ENCODE data around the gene SNRK.

Gene SNRK

DNA sequence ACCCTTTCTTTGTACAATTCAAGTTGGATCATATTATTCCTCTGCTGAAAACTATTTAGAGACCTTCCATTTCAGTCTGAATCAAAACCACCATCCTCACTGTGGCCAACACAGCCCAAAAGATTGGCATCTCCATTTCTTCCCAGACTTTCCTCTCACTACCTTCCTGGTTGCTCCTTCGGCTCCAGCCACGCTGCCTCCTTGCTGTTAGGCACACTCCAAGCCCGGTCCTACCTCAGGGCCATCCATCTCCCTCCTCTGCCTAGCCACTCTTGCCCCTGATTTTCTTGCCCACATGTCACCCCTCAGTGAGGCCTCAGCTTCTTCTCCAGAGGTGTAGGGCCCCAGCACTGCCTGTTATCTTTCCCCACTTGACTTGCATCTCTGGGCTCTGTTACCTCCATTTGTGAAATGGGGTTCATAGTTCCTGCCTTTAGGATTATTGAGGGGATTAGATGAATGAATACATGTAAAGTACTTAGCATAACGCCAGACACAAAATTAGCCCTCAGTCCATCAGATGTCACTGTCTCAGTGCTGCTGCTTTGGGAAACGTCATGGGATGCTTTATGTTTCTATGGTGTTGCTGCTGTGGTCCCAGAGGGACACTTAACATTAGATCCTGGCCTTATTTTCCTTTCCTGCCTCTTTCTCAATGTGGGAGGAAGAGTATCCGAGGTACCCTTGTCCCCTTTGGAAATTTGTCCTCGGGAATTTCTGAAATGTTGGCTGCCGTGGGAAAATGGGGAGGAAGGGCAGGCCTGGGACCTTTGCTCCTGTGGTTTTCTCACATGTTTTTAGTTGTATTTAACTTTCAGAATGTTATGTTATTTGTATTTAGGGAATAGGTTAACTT, 31.3 kb downstream of the SNRK start:
- no peak for DNase-seq

DNA sequence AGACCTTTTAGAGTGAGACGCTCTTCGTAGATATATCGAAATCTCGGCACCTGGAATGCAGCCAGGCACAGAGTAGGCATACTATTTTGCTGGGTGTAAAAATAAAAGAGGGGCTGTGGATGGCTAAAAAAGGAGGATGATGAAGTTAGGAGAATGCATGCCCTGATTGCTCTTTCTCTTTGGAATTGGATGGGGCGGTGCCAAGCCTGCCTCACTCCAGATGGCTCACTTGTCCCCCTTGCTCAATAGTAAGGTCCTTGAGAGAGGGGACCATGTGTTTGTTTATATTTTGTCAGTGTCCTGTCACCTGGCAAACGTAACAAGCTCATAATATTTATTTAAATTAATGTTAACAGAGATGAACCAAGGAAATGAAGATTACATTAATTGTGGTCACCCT, 33.0 kb downstream of the SNRK start:
- no peak for DNase-seq

DNA sequence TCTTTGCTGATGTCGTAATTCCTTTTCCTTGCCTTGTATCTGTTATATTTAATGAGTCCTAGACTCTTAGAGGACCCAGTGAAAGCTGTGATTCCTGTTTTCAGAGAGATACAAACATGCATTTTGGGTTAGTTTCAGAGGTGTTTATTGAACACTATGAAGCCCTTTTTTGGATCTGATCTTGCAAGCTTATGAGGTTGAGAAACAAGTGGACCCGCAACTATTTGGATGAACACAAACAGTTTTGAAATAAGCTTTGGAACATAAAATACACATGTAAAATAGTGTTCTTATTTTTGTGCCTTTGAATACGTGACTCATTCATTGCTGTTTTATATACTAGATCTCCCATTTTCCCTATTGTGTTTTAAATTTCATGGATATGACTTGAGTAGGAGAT, 33.5 kb downstream of the SNRK start:
- no peak for DNase-seq

DNA sequence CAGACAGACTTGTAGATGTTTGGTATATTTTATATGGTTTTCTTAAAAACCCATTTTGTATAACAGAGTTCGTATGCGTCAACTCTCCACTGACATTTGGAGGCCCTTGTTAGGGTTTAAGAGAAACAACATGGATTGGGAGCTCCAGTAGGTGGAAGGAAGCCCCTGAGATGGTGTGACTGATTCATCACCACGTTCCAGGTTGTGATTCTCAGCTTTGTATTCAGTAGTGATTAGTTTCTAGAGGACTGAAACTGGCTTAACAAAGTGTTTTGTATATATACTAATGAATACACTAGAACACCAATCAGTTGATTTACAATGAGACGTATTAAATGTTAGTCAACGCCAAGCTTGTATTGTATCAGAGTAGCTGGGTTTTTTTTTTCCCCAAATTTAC, 33.9 kb downstream of the SNRK start:
- no peak for DNase-seq

DNA sequence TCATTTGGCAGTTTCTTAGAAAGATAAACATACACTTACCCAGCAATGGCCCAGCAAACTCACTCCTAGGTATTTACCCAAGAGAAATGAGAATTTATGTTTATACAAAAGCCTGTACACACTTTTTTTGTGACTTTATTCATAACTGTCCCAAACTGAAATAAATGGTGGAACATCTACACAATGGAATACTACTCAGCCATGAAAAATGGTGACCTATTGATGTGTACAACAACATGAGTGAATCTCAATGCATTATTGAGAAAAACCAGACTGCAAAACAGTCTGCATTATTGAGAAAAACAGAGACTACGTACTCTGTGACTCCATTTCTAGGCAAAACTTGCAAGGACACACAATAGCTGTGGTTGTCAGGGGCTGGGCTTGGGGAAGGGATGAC, 37.2 kb downstream of the SNRK start:
- DNase-seq: no peak

DNA sequence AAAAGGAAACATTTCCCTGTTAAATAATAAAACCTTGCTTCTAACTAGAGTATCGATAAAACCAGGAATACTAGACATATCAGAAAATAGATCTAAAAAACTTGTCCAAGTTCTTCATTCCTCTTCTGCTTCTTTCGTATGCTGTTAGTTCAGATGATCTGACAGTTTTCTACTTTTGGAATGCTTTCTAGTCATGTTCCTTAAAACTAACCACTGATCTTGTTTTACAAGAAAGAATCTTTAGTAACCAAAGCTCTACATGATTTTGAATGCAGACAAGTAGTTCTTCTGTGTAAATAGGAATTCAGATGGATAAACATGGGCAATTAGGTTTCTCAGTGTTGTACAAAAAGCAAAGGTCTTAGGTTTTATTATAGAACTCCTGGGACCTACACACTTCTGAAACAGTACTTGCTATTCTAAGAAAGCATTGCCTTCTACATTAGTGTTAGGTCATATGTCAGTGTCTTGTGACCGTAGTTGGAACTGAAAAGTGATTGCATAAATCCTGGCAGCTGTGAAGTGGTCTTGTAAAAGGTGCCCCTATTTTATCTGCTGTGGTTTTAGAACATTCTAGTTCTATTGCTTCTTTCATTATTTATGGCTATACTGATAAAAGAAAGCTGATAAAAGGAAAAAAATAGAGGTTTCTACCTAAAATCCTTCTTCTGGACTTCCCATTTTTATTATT, 40.7 kb downstream of the SNRK start:
- no peak for DNase-seq

DNA sequence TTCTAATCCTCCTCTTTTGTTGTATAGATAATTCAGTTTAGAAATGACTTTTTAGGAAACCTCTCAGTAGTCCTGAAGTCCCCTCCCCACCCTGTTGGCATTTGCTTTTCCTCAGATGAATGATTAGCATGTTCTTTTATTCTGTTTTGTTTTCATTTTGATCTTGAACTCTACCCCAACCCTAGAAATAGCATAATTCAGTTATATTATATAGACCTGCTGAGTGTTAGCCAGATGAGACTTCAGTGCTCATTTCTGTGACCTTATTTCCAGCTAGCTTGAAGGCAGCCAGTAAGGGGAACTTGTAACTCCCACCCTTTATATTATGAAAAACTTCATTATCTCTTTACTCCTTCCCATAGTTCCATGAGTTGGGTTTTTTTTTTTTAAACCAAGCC, 41.2 kb downstream of the SNRK start:
- no peak for DNase-seq

DNA sequence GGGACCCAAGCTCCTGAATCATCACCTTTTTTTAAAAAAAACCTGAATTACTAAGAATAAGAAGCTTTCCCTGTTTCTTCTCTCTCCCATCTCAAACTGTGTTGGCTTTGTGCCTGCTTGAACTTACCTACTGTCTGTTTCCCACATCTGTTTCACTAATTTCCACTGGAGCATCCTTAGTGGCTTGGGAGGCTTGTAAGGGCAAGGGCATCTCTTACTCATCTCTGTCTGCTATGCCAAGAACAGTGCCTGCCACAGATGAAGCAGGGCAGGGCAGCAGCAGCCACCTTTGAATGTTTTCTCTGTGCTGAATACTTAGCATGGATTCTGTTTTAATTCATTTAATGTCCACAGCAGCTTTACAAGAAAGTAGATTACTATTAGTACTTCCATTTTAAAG, 42.3 kb downstream of the SNRK start:
- no peak for DNase-seq

DNA sequence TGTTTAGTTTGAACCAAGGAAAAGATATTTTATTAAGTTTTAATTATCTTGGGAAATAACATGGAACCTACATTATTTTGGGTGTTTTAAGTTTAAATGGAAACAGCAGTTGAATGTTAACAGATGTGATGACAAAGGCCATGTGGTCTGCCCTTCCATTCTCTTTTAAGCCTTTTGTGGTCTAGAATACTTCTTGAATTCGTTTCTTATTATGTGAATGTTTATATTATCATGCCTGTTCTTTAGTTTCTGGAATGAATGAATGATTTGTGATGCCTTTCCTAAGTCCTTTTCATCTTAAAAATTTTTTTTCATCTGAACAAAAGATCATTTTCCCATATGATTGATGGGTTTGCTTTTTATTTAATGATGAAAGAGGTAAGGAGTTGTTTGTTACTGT, 44.6 kb downstream of the SNRK start:
- no peak for DNase-seq

DNA sequence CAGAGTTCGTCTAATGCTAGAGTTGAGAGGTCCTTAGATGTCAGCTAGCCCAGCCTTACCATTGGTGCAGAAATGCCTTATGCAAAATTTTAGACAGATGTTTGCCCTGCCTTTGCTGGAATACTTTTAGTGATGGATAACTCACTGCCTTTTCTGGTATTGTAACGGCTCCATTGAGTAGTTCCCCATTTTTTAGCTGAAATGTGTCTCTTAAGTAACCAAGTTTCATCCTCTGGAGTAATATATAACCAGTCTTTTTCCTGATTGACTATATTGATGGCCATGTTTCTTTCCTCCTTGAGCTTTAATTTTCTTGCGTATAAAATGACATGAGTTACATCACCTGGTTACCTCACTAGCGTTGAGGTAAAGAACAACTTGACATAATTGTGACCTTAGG, 45.0 kb downstream of the SNRK start:
- no peak for DNase-seq

DNA sequence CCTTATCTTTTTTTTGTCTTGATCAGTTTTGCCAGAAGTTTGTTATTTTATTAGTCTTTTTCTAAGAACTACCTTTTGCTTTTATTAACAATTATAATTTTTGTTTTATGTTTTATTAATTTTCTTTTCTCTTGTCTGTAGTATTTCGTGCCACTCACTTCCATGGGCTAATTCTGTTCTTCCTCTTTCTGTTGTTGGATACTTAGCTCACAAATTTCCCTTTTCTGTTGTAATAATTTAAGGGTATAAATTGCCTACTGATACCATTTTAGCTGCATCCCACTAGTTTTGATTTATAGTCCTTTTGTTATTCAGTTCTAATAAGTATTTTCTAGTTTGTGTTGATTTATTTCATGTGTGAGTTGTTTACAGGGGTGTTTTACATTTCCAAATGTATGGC, 48.6 kb downstream of the SNRK start:
- DNase-seq: no peak

DNA sequence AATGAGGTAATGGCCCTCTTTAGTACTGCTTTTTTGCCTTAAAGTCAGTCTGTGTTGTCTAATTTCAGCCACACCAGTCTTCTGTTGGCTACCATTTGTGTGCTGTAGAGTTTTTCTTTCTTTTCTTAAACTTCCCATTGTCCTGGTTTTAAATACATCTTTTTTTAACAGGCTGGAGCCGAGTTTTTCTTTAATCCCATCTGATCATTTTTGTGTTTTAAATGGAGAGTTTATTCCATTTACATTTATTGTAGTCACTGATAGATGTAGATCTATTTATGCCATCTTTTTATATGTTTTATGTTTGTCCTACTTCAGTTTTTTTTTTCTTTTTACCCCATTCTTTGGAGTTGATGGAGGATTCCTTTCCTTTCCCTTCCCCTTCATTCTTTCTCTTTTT, 49.5 kb downstream of the SNRK start:
- DNase-seq: no peak

DNA sequence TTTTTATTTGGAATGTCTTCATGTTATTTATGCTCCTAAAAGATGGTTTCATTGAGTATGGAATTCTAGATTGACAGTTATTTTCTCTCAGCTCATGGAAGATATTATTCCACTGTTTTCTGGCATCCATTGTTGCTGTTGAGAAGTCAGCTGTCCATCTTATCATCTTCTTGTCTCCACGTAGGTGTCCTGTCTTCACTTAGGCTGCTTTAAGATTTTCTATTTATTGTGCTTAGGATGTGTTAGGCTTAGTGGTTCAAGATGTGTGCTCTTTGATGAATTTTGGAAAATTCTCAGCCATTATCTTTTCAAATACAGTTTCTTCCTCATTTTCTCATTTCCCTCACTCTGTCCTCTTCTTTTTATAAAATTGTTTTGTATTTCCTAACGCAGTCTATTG, 52.0 kb downstream of the SNRK start:
- no peak for DNase-seq

DNA sequence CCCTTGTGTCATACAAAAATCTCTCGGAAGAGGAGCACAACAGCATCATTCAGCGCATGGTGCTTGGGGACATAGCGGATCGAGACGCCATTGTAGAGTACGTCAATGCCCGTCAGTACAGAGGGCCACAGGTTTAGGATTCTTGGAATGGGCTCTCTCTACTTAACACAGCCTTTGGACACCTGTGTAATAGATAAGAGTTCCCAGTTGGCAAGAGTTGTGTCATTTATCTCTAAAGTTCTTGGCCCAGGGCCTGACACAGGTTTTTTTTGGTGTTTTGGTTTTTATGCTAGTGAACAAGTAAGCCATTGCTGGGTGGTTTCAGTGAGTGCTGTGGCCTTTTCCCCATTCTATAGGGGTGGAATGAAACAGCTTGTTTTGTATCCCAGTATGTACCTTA, 54.1 kb downstream of the SNRK start:
- DNase-seq: no peak

DNA sequence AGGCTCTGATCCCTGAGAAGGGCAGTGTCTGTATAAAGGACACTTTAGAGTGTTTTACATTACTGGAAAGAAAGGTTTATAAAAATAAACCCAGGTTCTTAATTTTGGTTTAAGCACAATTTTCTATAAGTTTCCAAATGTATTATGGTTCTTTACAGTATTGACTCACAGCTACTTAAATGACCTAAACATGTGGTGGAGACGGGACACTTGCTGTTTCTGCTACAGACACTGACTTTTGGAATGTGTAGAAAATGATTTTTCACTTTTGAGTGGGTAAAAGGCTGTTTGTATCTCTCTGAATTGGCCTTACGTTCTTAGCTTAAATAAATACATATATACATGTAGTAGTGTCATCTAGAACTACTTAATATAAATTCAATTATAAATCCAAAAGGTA, 55.4 kb downstream of the SNRK start:
- DNase-seq: no peak

DNA sequence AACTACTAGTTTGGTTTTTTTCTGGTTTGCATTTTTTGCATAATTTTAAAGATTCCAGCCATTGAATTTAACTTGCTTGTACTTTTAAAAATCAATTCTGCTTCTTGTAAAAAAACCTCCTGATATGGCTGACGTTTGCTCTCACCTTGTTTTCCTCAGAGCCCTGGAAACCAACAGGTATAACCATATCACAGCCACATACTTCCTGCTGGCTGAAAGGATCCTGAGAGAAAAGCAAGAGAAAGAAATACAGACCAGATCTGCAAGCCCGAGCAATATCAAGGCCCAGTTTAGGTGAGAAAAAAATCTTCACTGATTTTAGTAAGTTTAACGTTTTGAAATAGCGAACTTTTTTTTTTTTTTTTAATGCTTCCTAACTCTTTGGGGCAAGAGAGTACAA, 56.8 kb downstream of the SNRK start:
- DNase-seq: no peak

DNA sequence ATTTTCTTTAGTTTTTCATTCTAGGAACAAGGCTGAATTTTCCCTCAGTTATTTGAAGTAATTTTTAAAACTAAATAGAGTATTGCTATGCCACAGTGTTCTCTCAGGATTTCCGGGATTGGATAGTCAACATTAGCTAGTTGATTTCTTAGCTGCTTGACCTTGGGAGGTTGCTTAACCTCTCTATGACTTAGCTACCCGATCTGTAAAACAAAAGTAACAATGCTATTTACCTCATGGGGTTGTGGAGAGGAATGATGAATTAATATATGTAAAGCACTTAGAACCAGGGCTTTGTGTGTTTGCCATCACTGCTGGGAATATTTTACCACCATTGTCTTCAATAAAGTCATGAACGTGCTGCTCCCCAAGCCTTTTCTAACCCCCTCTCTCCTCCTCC, 57.5 kb downstream of the SNRK start:
- DNase-seq: no peak

DNA sequence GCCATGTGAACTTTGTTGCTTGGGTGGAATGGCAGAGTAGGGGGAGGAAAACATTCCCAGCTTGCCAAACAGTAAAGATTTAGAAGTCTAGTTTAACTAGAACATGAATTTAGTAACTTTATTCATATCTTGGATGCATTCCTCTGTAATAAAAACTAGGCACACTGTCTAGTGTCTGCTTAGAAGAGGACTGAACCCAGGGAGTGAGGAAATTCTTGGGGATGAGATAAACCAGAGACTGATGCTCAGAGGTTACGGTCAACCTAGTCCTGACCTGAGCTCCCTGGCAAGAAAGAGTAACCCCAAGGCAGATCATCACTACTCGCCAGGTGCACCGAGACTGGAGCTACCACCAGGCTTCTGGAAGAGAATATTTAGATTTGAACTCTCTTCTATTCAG, 58.2 kb downstream of the SNRK start:
- no peak for DNase-seq

DNA sequence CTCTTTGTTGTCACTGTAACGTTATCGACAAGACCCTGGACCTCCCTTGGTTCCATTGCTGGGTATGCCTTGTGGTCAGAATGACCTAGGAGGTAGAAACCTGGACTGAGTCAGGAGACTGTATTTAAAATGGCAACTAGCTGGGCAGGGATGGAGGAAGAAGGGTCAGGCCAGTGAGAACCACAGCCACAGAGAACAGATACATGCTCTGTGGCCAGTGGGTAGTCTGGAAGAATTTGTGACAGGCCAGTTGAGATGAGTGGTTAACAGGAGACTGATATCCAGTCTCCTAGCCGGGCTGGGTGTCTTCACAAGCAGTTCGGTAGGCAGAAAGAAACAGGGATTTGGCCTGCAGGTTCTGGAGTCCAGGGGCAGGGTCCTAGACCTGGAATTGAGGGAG, 58.9 kb downstream of the SNRK start:
- DNase-seq: no peak

DNA sequence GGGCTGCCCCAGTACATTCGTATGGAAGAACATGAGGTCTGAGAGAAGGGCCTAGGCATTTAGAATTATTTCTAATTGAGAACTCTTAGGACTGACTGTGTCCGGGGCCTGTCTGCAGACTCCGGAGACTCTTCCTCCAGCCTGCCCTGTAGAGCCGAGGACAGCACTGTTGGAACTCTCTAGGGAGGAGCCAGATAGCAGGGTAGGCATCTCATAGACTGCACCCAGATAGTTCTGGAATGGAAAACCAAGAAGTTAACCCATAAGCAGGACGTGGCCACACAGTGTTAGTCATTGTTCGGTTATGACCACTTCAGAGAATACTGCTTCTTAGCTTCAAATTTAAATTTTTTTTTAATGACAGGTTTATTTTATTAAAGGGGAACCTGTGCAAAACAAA, 59.5 kb downstream of the SNRK start:
- no peak for DNase-seq

DNA sequence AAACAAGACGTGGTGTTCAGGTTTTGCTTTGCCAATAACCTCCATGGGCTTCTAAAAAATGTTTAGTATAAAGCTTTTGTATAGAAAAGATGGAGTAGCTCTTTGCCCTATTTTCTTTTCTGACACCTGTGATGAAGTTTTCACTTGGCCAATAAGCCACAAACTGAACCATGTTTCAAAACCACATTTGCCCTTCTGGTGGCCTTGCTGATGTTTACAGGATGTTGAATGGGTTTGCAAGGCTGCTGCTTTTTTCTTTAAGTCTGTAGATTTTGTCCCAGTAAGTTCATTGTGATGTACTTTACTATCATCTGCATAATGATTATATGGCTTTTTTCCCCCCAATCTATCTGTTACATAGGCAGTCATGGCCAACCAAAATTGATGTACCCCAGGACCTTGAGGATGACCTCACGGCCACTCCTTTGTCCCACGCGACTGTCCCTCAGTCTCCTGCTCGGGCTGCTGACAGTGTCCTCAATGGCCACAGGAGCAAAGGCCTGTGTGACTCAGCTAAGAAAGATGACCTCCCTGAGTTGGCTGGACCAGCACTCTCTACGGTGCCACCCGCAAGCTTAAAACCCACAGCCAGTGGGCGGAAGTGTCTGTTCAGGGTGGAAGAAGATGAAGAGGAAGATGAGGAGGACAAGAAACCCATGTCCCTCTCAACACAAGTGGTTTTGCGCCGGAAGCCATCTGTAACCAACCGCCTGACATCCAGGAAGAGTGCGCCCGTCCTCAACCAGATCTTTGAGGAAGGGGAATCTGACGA, 60.8 kb downstream of the SNRK start:
- DNase-seq: no peak

DNA sequence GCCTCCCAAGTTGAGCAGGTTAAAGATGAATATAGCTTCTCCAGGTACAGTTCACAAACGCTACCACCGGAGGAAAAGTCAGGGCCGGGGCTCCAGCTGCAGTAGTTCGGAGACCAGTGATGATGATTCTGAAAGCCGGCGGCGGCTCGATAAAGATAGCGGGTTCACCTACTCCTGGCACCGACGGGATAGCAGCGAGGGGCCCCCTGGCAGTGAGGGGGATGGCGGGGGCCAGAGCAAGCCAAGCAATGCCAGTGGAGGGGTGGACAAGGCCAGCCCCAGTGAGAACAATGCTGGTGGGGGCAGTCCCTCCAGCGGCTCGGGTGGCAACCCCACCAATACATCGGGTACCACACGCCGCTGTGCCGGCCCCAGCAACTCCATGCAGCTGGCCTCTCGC, 61.4 kb downstream of the SNRK start:
- no peak for DNase-seq

DNA sequence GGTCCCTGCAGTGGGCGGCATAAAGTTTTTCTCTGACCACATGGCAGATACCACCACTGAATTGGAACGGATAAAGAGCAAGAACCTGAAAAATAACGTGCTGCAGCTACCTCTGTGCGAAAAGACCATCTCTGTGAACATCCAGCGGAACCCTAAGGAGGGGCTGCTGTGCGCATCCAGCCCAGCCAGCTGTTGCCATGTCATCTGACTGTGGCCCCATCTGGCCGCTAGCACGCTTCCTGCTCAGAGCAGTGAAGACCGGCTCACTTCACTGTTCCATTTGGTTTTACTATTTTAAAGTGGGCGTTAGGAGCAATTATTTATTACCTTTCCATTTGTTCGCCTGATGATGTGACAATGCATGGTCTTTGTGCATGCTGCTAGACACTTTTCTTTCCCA, 62.0 kb downstream of the SNRK start:
- DNase-seq: no peak

All from activated gamma-delta T cell (primary cell).